ACC112 (cell line): ENCODE measurements around the gene PAFAH1B1.

Experiments used
- H2AFZ ChIP-seq: fragments of 200-600 bp; sonication (generic); one replicate; pipeline ENCODE4 v1.6.0; 2017; ENCODE audit warnings: antibody characterized with exemption, low read length; ENCODE audit not compliant: unreplicated experiment
- H3K27ac ChIP-seq: fragments of 200-600 bp; sonication (generic); 2 replicates; pipeline ENCODE4 v1.5.1; 2014; ENCODE audit warnings: low read depth, mild to moderate bottlenecking, antibody characterized with exemption, low read length, moderate library complexity
- H3K27me3 ChIP-seq: fragments of 200-600 bp; sonication (generic); 2 replicates; pipeline ENCODE4 v1.6.1; 2014; ENCODE audit warnings: mild to moderate bottlenecking, antibody characterized with exemption, low read length, moderate library complexity, mixed read lengths; ENCODE audit not compliant: insufficient read depth
- H3K36me3 ChIP-seq: fragments of 200-600 bp; sonication (generic); 2 replicates; pipeline ENCODE4 v1.6.1; 2016; ENCODE audit warnings: mild to moderate bottlenecking, antibody characterized with exemption, low read length, moderate library complexity, mixed read lengths; ENCODE audit not compliant: insufficient read depth
- H3K4me1 ChIP-seq: fragments of 200-600 bp; sonication (generic); one replicate; pipeline ENCODE4 v1.6.1; 2016; ENCODE audit warnings: low read length, mixed read lengths; ENCODE audit not compliant: insufficient read depth, unreplicated experiment, control insufficient read depth
- H3K4me3 ChIP-seq: fragments of 200-600 bp; sonication (generic); 2 replicates; pipeline ENCODE4 v1.5.1; 2014; ENCODE audit warnings: mild to moderate bottlenecking, low read depth, low read length
- H3K79me2 ChIP-seq: fragments of 200-600 bp; sonication (generic); one replicate; pipeline ENCODE4 v1.6.0; 2016; ENCODE audit warnings: low read length; ENCODE audit not compliant: control insufficient read depth, unreplicated experiment, insufficient read depth

Gene PAFAH1B1

DNA sequence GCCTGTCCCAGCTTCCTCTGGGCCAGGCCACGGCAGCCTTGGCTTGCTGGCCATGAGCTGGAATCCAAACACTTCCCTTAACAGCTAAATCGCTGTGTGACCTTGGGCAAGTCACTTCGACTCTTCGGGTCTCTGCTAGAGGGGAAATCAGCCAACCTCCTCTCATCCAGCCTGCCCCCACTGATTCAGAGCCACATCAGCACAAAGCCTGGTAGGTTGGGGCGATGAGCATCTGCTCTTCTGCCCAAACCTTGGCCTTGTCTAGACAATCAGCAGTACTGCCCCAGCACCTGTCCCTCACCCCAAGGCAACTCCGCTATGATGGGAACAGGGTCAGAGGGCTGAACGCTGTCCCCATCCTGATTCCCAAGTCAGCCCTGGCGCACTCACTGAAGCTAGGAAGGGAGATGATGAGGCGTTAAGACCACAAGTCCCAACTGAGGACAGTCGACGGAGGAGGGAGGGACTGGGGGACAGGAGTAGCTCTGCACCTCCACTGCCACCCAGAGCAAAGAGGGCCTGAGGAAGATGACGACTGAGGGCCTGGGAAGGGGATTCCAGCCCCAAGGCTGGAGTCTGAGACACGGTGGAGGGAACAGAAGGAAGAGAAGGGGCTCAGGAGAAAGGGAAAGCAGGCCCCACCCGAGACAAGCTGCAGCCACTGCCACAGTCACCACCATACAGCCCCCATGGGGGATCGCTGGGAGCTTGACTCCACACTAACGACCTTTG lies 116.8 kb downstream of the PAFAH1B1 start:
- no peak overlapping the region for H2AFZ ChIP-seq
- H3K27me3 ChIP-seq = no peaks in the 10 kb centered on the region
- H3K27ac ChIP-seq = peak overlapping the region; percentile 37
- H3K79me2 ChIP-seq = peaks cover 73% of the 10 kb centered on the region
- H3K36me3 ChIP-seq = no peaks in the 10 kb centered on the region
- peaks cover 47% of the 10 kb centered on the region for H3K4me1 ChIP-seq
- H3K4me3 ChIP-seq = peak overlapping the region; percentile 99

DNA sequence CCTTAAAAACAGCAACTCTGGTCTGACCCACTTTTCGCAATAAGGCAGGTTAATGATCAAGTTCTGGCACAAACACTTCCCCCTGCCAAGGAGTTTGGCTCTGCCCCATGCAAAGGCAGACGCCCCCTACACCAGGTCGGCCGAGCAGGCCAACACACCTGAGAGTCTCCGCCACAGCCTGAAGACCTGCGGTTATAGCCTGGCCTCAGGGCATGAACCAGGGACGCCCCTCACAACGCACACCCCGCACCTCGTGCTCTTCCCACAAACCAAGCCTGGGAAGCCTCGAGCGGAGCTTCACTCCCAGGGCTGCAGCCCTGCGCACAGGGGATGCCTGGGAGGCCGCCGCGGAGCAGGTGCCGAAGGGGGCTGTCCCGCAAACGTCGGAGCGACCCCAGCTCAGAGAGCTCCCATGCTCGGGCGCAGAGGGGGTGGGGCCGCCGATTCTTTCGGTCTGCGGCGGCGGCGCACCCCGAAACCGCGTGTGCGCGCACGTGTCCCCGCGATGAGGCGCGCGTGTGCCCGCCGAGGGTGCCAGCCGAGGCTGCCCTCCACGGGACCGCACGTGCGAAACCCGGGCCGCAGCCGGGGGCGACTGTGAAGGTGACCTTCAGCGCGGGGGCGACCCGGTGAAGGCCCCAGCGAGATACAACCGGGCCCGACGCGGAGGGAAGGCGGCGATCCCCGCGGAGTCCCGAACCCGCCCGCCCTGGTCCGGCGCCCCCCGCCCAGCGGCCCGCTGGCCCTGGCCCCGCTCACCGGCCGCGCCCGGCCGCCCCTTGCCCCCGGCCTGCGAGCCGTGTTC lies 117.6 kb downstream of the PAFAH1B1 start:
- Histone ChIP-seq H3K79me2 (peaks cover 65% of the 10 kb centered on the region), H3K36me3 (no peaks in the 10 kb centered on the region), H2AFZ (peak overlapping the region; percentile 24), H3K4me1 (peaks cover 40% of the 10 kb centered on the region), H3K27me3 (no peaks in the 10 kb centered on the region), H3K27ac (peak overlapping the region; percentile 37; the same call in 1 of the 2 replicates), H3K4me3 (peak overlapping the region; percentile 99)

DNA sequence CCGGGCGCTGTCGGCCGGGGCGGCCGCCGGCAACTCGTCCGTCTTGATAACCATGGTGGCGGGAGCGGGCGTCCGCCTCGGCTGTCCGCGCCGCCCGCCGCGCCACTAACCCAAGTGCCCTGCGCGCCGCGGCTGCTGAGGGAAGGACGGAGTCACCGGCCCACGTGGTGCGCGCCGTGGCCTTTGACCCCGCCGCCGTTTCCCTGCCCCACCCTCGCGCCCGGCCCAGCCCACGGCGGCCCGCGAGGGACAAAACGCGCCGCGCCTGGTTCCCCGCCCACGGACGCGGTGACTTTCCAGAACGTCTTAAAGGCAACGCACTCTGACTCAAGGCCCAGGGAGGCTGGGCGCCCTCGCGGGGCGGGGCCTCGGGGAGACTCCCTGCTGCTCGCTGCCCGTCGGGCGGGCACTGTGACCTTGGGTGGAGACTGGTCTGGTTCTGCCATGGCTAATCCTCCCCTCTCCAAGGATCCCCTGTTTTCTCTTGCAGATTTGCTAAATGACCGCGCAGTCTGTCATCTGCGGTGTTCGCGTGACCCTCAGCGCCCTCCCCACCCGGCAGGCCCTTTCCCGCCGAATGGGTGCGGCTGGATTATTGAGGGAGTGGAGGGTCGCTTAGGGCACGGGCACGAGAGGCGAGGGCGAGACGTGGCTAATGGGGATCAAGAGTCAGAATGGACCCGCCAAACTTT lies 118.3 kb downstream of the PAFAH1B1 start, which contains the start of gene CLUH:
Gene CLUH, minus strand, starts transcription at position 157 of the 692 bp plus-strand sequence. Its CDS starts 103 bp downstream, at position 54.
- peak within 1 kb of the TSS; percentile 99 for H3K4me3 ChIP-seq
- H2AFZ ChIP-seq = peak within 1 kb of the TSS; percentile 96
- peaks cover 58% of the 10 kb centered on the region for H3K79me2 ChIP-seq
- H3K36me3 ChIP-seq = no peaks in the 10 kb centered on the region
- peaks cover 39% of the 10 kb centered on the region for H3K4me1 ChIP-seq
- no peaks in the 10 kb centered on the region for H3K27me3 ChIP-seq
- H3K27ac ChIP-seq = peak within 1 kb of the TSS; percentile 37; the same call in 1 of the 2 replicates

DNA sequence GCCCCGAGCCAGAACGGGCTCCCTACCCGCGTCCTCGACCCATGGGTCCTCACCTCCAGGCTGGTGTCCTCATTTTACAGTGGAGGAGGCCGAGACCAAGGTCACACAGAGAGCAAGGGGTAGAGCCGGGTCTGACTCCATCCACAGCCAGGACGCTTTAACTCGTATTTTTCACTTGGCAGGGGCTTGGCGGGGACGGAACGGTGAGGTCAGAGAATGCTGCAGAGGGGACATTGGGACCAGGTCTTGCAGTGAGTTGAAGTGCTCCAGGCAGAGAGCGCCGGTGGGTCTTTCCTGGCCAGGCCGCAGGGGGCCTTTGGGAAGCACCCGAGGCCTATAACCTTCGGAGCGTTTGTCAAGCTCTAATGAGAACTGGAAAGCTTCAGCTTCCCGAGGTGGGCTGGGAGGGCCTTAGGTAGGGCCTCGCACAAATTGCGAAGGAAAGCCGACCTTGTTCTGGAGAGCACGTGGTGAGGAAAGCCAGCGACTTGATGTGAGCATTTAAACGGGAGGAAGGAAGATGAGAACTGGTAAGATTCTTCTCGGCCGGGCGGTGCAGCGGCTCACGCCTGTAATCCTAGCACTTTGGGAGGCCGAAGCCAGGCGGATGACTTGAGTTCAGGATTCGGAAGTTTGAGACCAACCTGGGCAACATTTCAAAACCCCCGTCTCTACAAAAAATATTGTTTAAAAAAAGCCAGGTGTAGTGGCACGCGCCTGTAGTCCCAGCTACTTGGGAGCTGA lies 119.0 kb downstream of the PAFAH1B1 start:
- peaks cover 39% of the 10 kb centered on the region for H3K4me1 ChIP-seq
- H3K27me3 ChIP-seq = no peaks in the 10 kb centered on the region
- H3K27ac ChIP-seq = peak overlapping the region; percentile 7; the same call in 1 of the 2 replicates
- H2AFZ ChIP-seq = peak overlapping the region; percentile 96
- H3K36me3 ChIP-seq = no peaks in the 10 kb centered on the region
- H3K4me3 ChIP-seq = peak overlapping the region; percentile 99
- H3K79me2 ChIP-seq = peaks cover 51% of the 10 kb centered on the region

DNA sequence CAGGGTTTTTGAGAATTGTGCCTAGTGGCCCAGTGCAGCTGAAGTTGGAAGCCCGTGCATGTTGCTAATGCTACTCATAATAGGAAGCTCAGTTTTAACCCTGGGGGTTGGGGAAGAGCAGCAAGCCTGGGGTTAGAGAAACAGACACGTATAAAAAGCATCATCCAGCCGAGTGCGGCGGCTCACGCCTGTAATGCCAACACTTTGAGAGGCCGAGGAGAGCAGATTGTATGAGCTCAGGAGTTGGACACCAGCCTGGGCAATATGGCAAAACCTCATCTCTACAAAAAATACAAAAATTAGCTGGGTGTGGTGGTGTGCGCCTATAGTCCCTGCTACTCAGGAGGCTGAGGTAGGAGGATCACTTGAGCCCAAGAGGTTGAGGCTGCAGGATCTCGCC lies 120.4 kb downstream of the PAFAH1B1 start:
- Histone ChIP-seq H3K27ac (no peak overlapping the region), H3K79me2 (peaks cover 37% of the 10 kb centered on the region), H2AFZ (no peak overlapping the region), H3K36me3 (no peaks in the 10 kb centered on the region), H3K4me1 (peaks cover 26% of the 10 kb centered on the region), H3K4me3 (no peak overlapping the region), H3K27me3 (no peaks in the 10 kb centered on the region)

DNA sequence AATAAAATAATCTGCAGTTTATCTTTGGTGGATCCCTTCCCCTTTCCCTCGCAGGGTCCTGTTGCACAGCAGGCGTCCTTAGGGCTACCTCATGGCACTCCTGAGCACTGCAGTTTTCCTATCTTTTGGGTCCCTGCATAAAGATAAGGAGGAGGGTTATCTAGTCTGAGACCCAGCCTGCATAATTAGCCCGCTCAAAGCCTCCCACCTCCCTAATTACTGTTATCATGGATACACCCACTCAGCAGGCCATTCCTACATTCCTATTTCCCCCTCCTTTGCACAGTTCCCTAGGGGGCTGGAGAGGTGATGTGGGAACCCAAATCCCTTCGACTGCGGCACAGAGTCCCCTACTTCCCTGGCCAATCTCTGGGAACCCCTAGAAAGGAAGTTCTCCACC lies 123.2 kb downstream of the PAFAH1B1 start:
- Histone ChIP-seq H3K4me1 (peaks cover 9% of the 10 kb centered on the region), H3K36me3 (no peaks in the 10 kb centered on the region), H3K27ac (no peak overlapping the region), H3K4me3 (no peak overlapping the region), H3K79me2 (peaks cover 10% of the 10 kb centered on the region), H2AFZ (no peak overlapping the region), H3K27me3 (0 out of 2 replicates have a peak, but pooled peaks cover 2% of the 10 kb centered on the region)

DNA sequence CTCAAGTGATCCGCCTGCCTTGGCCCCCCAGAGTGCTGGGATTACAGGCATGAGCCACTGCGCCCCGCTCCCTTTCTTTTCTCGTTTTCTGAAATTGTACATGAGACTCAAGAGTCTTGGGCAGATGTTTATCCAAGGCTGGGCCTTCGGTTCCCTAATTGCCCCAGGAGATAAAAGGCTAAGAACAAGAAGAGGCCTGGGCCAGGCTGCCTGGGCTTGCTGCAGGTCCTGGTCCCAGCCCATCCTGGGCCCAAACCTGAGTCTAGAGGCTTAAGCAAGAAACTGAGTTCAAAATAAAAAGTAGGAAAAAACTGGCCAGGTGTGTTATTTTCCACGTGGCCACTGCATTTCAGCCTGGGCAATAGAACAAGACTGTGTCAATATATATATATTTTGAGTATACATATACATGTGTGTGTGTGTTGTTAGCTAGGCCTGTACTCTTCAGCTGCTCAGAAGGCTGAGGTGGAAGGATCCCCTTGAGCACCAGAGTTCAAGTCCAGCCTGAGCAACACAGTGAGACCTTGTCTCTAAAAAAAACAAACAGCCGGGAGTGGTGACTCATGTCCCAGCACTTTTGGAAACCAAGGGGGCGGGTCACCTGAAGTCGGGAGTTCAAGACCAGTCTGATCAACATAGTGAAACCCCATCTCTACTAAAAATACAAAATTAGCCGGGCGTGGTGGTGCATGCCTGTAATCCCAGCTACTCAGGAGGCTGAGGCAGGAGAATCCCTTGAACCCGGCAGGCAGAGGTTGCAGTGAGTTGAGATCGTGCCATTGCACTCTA lies 124.9 kb downstream of the PAFAH1B1 start:
- Histone ChIP-seq H3K4me1 (no peaks in the 10 kb centered on the region), H3K36me3 (no peaks in the 10 kb centered on the region), H3K79me2 (no peaks in the 10 kb centered on the region), H3K27ac (no peak overlapping the region), H2AFZ (no peak overlapping the region), H3K4me3 (no peak overlapping the region), H3K27me3 (peaks cover 16% of the 10 kb centered on the region)

DNA sequence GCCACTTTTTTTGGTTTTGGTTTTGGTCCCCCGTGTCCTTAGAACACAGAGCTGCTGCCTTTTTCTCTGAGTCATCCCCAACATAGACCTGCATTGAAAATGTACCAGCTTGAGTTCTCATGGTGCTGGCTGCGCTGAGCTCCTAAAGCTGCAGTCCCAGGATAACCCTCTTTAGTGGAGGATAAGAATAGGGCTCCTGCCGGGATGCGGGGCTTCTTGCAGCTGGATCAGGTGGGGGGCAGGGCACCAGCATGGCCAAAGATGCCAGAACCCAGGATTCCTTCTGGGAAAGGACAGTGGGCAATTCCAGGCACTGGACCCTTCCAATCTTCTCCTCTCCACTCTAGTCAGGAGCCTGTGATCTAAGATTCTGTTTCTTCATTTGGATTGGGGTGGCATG lies 126.4 kb downstream of the PAFAH1B1 start:
- Histone ChIP-seq H3K79me2 (no peaks in the 10 kb centered on the region), H3K4me3 (no peak overlapping the region), H2AFZ (no peak overlapping the region), H3K27ac (no peak overlapping the region), H3K36me3 (no peaks in the 10 kb centered on the region), H3K27me3 (peaks cover 20% of the 10 kb centered on the region), H3K4me1 (no peaks in the 10 kb centered on the region)

DNA sequence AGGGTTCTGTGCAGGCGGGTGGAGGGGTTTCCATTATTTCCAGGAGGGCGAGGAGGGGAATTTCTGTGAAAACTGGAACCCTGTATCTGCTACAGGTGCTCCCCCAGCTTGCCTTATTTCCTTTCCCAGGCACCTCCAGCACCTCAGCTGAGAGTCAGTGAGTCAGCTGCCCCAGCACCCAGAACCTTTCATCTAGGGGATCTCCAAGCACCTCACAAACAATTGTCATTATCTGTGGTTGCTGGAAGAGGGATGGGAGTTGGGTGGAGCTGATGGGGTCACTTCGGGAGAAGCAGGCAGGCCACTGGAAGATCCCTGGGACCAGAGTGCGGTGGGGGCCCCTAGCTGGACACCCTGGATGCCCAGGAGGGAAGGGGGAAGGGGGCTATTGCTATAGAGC lies 128.1 kb downstream of the PAFAH1B1 start:
- no peak overlapping the region for H3K4me3 ChIP-seq
- no peaks in the 10 kb centered on the region for H3K4me1 ChIP-seq
- no peaks in the 10 kb centered on the region for H3K79me2 ChIP-seq
- H3K36me3 ChIP-seq = no peaks in the 10 kb centered on the region
- H2AFZ ChIP-seq = no peak overlapping the region
- no peak overlapping the region for H3K27ac ChIP-seq
- peaks cover 27% of the 10 kb centered on the region for H3K27me3 ChIP-seq
